DND-41 (cell line): ENCODE results near the gene FADS2.

Experiments used
- ATAC-seq: fragments of 200-7000 bp; cut with Tn5 transposase; 3 replicates; pipeline ENCODE4 v1.9.1; 2021; ENCODE audit warnings: low read depth; ENCODE audit not compliant: insufficient read depth
- DNase-seq: peaks from one replicate; pipeline ENCODE4 v3.0.0-alpha.2; 2020
- H2AFZ ChIP-seq: 2 replicates; pipeline ENCODE4 v1.6.0; 2012; ENCODE audit warnings: low read depth, low read length
- H3K27ac ChIP-seq: 2 replicates; pipeline ENCODE4 v1.5.1; 2012; ENCODE audit warnings: low read length, inconsistent platforms
- H3K27me3 ChIP-seq: fragments of 200-600 bp; sonication (generic); 2 replicates; pipeline ENCODE4 v1.6.0; 2012; ENCODE audit warnings: low read length, mild to moderate bottlenecking, inconsistent platforms; ENCODE audit not compliant: insufficient read depth, poor library complexity
- H3K36me3 ChIP-seq: 2 replicates; pipeline ENCODE4 v1.5.1; 2012; ENCODE audit warnings: low read length, inconsistent platforms; ENCODE audit not compliant: insufficient read depth
- H3K4me1 ChIP-seq: 2 replicates; pipeline ENCODE4 v1.5.1; 2012; ENCODE audit warnings: mild to moderate bottlenecking, low read length; ENCODE audit not compliant: insufficient read depth
- H3K4me2 ChIP-seq: 2 replicates; pipeline ENCODE4 v1.6.0; 2012; ENCODE audit warnings: mild to moderate bottlenecking, moderate library complexity, low read length, inconsistent platforms; ENCODE audit not compliant: insufficient read depth
- H3K4me3 ChIP-seq, 2 experiments: fragments of 200-600 bp in 1 of 2; shearing (Covaris generic) in 1 of 2; 2 replicates each; pipeline ENCODE4 v1.5.1; 2012 to 2016; ENCODE audit warnings: inconsistent platforms in 2 of 2, low read length in 2 of 2, mild to moderate bottlenecking in 2 of 2, low read depth in 1 of 2, moderate library complexity in 1 of 2
- H3K79me2 ChIP-seq: 2 replicates; pipeline ENCODE4 v1.6.0; 2012; ENCODE audit warnings: low read length, inconsistent platforms; ENCODE audit not compliant: insufficient read depth
- H3K9ac ChIP-seq: 2 replicates; pipeline ENCODE4 v1.6.0; 2012; ENCODE audit warnings: low read depth, mild to moderate bottlenecking, inconsistent platforms, low read length, moderate library complexity
- H3K9me3 ChIP-seq: 2 replicates; pipeline ENCODE4 v1.5.1; 2012; ENCODE audit warnings: low read length, moderate library complexity, mild to moderate bottlenecking, inconsistent platforms; ENCODE audit not compliant: insufficient read depth, severe bottlenecking
- H4K20me1 ChIP-seq: 2 replicates; pipeline ENCODE4 v1.6.0; 2012; ENCODE audit warnings: low read length; ENCODE audit not compliant: insufficient read depth
- EZH2 ChIP-seq: IDR thresholded peaks from 3 replicates; pipeline ENCODE4 v1.6.1; 2012; ENCODE audit warnings: borderline replicate concordance, low read depth, mild to moderate bottlenecking, moderate library complexity, low read length, inconsistent platforms; ENCODE audit not compliant: severe bottlenecking
- TF ChIP-seq, protein P1 (sequence below): IDR thresholded peaks from 2 replicates; pipeline ENCODE4 v1.5.1; 2012; ENCODE audit warnings: borderline replicate concordance, low read length, moderate library complexity, mild to moderate bottlenecking; ENCODE audit not compliant: poor library complexity, severe bottlenecking; ENCODE audit errors: extremely low read depth

The FADS2 gene

DNA sequence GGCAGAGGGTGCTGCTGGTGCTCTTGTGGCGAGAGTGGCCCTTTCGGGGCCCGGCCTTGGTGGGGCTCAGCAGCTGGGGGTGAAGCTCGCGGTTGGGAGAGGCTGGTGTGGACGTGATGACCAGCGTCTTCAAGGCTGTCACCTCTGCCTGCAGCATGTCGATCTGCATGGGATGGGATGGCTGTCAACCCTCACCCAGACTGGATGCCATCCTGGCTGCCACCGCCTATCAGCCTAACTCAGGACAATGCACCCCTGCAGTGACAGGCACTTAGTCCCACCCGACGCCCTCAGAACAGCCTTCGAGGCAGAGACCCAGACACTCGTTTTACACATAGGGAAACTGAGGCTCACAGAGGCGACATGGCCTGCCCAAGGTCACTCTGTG, 78.4 kb downstream of the FADS2 start:
- TF ChIP-seq, protein P1, sequence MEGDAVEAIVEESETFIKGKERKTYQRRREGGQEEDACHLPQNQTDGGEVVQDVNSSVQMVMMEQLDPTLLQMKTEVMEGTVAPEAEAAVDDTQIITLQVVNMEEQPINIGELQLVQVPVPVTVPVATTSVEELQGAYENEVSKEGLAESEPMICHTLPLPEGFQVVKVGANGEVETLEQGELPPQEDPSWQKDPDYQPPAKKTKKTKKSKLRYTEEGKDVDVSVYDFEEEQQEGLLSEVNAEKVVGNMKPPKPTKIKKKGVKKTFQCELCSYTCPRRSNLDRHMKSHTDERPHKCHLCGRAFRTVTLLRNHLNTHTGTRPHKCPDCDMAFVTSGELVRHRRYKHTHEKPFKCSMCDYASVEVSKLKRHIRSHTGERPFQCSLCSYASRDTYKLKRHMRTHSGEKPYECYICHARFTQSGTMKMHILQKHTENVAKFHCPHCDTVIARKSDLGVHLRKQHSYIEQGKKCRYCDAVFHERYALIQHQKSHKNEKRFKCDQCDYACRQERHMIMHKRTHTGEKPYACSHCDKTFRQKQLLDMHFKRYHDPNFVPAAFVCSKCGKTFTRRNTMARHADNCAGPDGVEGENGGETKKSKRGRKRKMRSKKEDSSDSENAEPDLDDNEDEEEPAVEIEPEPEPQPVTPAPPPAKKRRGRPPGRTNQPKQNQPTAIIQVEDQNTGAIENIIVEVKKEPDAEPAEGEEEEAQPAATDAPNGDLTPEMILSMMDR: no peak
- TF ChIP-seq EZH2: no peak
- Histone ChIP-seq H3K36me3 (no peaks in the 10 kb centered on the region), H3K9ac (no peak overlapping the region), H3K27me3 (no peaks in the 10 kb centered on the region), H2AFZ (no peak overlapping the region), H3K9me3 (no peaks in the 10 kb centered on the region), H3K27ac (no peak overlapping the region), H4K20me1 (0 out of 2 replicates have a peak, but pooled peaks cover 2% of the 10 kb centered on the region), H3K4me1 (no peaks in the 10 kb centered on the region), H3K79me2 (no peaks in the 10 kb centered on the region), H3K4me2 (no peak overlapping the region), H3K4me3 (no peak overlapping the region)
- ATAC-seq: no peak
- DNase-seq: no peak

DNA sequence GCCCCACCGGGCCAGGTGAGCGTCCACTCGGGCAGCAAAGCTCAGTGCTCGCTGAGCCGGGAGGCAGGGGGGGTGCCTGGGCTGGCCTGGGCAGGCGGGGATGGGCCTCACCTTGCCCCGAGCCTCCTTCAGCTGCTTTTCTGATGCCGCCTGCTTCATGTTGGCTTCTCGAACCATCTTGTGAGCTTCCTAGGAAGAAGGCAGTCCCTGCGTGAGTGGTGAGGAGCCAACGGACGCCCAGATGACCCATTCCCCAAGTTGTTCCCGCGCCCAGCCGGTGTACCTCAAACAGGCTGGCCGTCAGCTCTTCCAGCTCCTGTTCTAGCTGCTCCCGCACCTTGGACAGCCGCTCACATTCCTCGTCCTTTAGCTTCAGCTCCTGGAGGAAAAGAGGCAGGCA, 79.2 kb downstream of the FADS2 start:
- TF ChIP-seq EZH2: no peak
- TF ChIP-seq, protein P1: no peak
- H3K36me3 ChIP-seq: no peaks in the 10 kb centered on the region
- H3K9me3 ChIP-seq: no peaks in the 10 kb centered on the region
- 0 out of 2 replicates have a peak, but pooled peaks cover 2% of the 10 kb centered on the region for H4K20me1 ChIP-seq
- no peaks in the 10 kb centered on the region for H3K27me3 ChIP-seq
- H2AFZ ChIP-seq: no peak overlapping the region
- no peaks in the 10 kb centered on the region for H3K4me1 ChIP-seq
- H3K4me2 ChIP-seq: no peak overlapping the region
- no peak overlapping the region for H3K4me3 ChIP-seq
- ATAC-seq (no peak), DNase-seq (no peak)
- no peak overlapping the region for H3K9ac ChIP-seq
- H3K27ac ChIP-seq: no peak overlapping the region
- H3K79me2 ChIP-seq: no peaks in the 10 kb centered on the region

DNA sequence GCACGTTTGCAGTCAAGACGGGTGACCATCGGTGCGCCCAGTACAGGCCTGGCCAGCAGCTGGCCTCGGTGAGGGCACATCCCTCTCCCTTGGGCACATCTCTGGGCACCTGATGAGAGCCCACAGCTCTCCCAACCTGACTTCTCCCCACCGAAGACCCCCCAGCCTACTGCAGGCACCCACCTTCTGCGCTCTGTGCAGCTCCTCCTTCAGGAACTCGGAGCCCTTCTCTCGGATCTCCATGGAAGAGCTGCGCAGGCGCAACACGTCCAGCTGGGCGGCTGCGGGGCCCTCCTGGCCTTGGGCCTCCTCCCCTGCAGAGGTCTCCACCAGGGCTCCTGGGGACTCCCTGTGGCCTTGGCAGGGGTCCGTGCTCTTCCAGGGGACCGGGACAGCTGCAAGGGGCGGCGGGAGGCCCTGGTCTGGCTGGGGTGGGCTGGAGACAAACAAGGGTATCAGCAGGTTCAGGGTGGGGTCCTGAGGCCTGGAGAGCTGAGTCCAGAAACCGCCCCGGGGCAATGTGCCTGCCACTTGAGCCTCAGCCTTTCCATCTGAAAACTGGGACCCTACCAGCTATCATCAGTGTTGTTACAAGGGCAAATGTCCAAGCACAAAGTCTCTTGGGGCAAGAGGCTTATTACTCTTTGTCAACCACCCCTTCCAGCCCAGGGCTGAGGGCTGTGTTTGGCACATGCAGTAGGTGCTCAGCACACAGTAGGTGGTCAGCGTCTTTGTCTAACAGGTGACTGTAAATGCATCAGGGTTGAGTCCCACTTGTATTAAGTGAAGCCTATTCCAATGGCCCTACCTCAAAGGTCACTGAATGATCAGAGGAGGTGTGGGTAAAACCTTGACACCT, 80.0 kb downstream of the FADS2 start:
- H3K79me2 ChIP-seq: no peaks in the 10 kb centered on the region
- no peak overlapping the region for H3K9ac ChIP-seq
- H3K27me3 ChIP-seq: no peaks in the 10 kb centered on the region
- no peak overlapping the region for H3K27ac ChIP-seq
- no peak overlapping the region for H3K4me3 ChIP-seq
- H4K20me1 ChIP-seq: 0 out of 2 replicates have a peak, but pooled peaks cover 2% of the 10 kb centered on the region
- TF ChIP-seq, protein P1: no peak
- no peak for TF ChIP-seq EZH2
- no peak overlapping the region for H3K4me2 ChIP-seq
- DNase-seq (no peak), ATAC-seq (no peak)
- H3K4me1 ChIP-seq: no peaks in the 10 kb centered on the region
- no peak overlapping the region for H2AFZ ChIP-seq
- no peaks in the 10 kb centered on the region for H3K9me3 ChIP-seq
- no peaks in the 10 kb centered on the region for H3K36me3 ChIP-seq
